ENCODE results near the gene TSSC4.

GRCh38 chr11:2446590-2447252 is 46.2 kb downstream of the TSSC4 start:
- no peak for TF ChIP-seq CTCF (IDR thresholded peaks at IDR 0.05)
- TF ChIP-seq POLR2A (IDR thresholded peaks at IDR 0.05), result peak in 1 of 4 donors; percentile 7
